ENCODE results near the gene FAM170B. TPM values are rescaled to one million over a fixed set of nuclear protein-coding genes. Genes with fewer than 3 reads are reported as not detected.

Gene FAM170B
- total RNA-seq, 1 experiment from 2014 or later = not detected

DNA sequence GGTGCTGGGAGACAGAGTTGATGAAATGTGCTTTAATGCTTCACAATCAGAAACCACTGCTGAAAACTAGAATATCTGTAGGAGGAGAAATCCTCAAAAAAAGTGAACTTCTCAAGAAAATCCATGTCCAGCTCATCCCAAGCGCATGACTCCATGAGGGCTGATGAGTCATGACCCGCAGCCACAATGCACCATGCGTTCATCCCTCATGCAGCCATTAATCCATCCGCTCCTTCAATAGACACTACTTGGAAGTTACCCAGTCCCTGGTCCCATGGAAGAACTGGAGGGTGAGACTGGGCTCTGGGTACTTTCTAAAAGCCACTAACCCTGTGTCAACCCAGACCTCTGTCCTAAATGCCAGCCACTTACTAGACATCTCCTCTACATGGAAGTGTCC is 29.9 kb upstream of the FAM170B start:
- no peaks in the 10 kb centered on the region for H3K9me3 ChIP-seq (ENCODE audit: insufficient read depth, low read depth)
- no peak for DNase-seq
- H3K9me2 ChIP-seq (ENCODE audit: insufficient read depth) = no peaks in the 10 kb centered on the region
- H4K20me1 ChIP-seq (ENCODE audit: insufficient read depth) = no peaks in the 10 kb centered on the region
- H3K27ac ChIP-seq = no peak overlapping the region
- no peaks in the 10 kb centered on the region for H3K36me3 ChIP-seq (ENCODE audit: low read depth)
- H2AFZ ChIP-seq = no peak overlapping the region
- no peaks in the 10 kb centered on the region for H3F3A ChIP-seq (ENCODE audit: insufficient read depth, low read depth)
- ChIA-PET POLR2A (ENCODE audit: unreplicated experiment) (interaction anchor here (0.5 kb wide), 1 partner anchor 11 kb away, joined by 4 read pairs; no protein-coding TSS in a partner anchor), CTCF (no interaction called here)
- no TSS peak for BruUV-seq (replicated peaks)
- H3K27me3 ChIP-seq (ENCODE audit: insufficient read depth, low read depth) = no peaks in the 10 kb centered on the region
- H3K4me1 ChIP-seq (replicated peaks; ENCODE audit: insufficient read depth) = no peaks in the 10 kb centered on the region
- H3K79me2 ChIP-seq (ENCODE audit: low read depth) = no peaks in the 10 kb centered on the region
- TF ChIP-seq EZH2 (IDR thresholded peaks at IDR 0.05; ENCODE audit: low read depth) = no peak
- TF ChIP-seq, protein P1, sequence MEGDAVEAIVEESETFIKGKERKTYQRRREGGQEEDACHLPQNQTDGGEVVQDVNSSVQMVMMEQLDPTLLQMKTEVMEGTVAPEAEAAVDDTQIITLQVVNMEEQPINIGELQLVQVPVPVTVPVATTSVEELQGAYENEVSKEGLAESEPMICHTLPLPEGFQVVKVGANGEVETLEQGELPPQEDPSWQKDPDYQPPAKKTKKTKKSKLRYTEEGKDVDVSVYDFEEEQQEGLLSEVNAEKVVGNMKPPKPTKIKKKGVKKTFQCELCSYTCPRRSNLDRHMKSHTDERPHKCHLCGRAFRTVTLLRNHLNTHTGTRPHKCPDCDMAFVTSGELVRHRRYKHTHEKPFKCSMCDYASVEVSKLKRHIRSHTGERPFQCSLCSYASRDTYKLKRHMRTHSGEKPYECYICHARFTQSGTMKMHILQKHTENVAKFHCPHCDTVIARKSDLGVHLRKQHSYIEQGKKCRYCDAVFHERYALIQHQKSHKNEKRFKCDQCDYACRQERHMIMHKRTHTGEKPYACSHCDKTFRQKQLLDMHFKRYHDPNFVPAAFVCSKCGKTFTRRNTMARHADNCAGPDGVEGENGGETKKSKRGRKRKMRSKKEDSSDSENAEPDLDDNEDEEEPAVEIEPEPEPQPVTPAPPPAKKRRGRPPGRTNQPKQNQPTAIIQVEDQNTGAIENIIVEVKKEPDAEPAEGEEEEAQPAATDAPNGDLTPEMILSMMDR (conservative IDR thresholded peaks at IDR 0.05) = no peak
- no peak overlapping the region for H3K4me2 ChIP-seq
- H3K4me3 ChIP-seq = no peak overlapping the region
- intact Hi-C loops (cut with micrococcal nuclease; ENCODE audit: unreplicated experiment) = no loop called here

DNA sequence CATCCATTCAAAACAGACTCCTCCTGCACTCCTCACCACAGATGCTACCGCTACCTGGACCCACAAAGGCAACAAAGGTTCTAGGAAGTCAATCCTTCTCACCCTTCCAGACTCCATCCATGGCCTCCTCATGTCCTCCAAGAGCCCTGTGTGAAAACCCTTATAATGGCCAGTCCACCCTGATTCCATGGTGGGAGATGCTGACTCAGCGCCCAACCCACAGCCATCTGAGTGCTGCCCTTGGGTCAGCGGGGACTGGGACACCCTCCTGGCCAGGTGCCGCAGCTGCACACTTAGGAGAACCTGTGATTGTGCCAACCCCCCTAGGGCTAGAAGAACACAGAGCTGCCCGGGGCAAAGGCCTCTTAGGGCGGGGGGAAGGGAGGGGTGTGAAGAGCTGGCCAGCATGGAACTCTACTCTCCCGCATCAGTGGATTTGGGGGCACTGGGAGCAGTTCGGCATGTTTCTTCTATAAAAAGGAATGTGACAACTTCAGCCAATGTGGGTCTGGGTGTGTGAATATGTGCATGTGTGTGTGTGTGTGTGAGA is 29.0 kb upstream of the FAM170B start:
- Histone ChIP-seq H3K27me3 (ENCODE audit: insufficient read depth, low read depth) (no peaks in the 10 kb centered on the region), H3F3A (ENCODE audit: insufficient read depth, low read depth) (no peaks in the 10 kb centered on the region), H3K9me2 (ENCODE audit: insufficient read depth) (no peaks in the 10 kb centered on the region), H3K4me1 (replicated peaks; ENCODE audit: insufficient read depth) (no peaks in the 10 kb centered on the region), H2AFZ (no peak overlapping the region), H4K20me1 (ENCODE audit: insufficient read depth) (no peaks in the 10 kb centered on the region), H3K27ac (no peak overlapping the region), H3K79me2 (ENCODE audit: low read depth) (no peaks in the 10 kb centered on the region), H3K36me3 (ENCODE audit: low read depth) (no peaks in the 10 kb centered on the region), H3K4me3 (no peak overlapping the region), H3K9me3 (ENCODE audit: insufficient read depth, low read depth) (no peaks in the 10 kb centered on the region), H3K4me2 (no peak overlapping the region)
- no TSS peak for BruUV-seq (replicated peaks)
- DNase-seq = no peak
- intact Hi-C loops (cut with micrococcal nuclease; ENCODE audit: unreplicated experiment) = no loop called here
- TF ChIP-seq EZH2 (IDR thresholded peaks at IDR 0.05; ENCODE audit: low read depth) = no peak
- TF ChIP-seq, protein P1 (conservative IDR thresholded peaks at IDR 0.05) = no peak
- ChIA-PET POLR2A (ENCODE audit: unreplicated experiment) (no interaction called here), CTCF (no interaction called here)

DNA sequence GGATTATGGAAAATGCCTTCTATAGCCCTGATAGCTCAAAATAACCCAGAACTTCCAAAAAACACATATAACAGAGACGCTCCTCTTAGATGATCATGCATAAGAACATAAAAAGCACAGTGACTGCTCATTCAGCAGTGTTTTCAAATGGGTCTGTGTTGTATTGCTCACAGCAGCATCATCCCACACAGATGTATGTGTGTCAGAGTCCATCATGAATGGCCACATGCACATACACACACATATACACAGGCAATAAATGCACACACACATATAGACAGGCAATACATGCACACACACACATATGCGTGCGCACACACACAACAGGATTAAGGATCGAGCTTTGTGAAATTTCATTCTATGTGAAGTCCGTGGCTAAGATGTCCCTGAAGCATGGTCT is 28.2 kb upstream of the FAM170B start:
- no peaks in the 10 kb centered on the region for H3K36me3 ChIP-seq (ENCODE audit: low read depth)
- H2AFZ ChIP-seq = no peak overlapping the region
- no peak overlapping the region for H3K4me2 ChIP-seq
- no peaks in the 10 kb centered on the region for H3K9me3 ChIP-seq (ENCODE audit: insufficient read depth, low read depth)
- H3K27ac ChIP-seq = no peak overlapping the region
- H3K27me3 ChIP-seq (ENCODE audit: insufficient read depth, low read depth) = no peaks in the 10 kb centered on the region
- no peaks in the 10 kb centered on the region for H3F3A ChIP-seq (ENCODE audit: insufficient read depth, low read depth)
- intact Hi-C loops (cut with micrococcal nuclease; ENCODE audit: unreplicated experiment) = no loop called here
- H3K9me2 ChIP-seq (ENCODE audit: insufficient read depth) = no peaks in the 10 kb centered on the region
- H3K79me2 ChIP-seq (ENCODE audit: low read depth) = no peaks in the 10 kb centered on the region
- H3K4me3 ChIP-seq = no peak overlapping the region
- no peak for DNase-seq
- ChIA-PET POLR2A (ENCODE audit: unreplicated experiment) (no interaction called here), CTCF (no interaction called here)
- no TSS peak for BruUV-seq (replicated peaks)
- TF ChIP-seq, protein P1 (conservative IDR thresholded peaks at IDR 0.05) = no peak
- no peak for TF ChIP-seq EZH2 (IDR thresholded peaks at IDR 0.05; ENCODE audit: low read depth)
- H3K4me1 ChIP-seq (replicated peaks; ENCODE audit: insufficient read depth) = no peaks in the 10 kb centered on the region
- H4K20me1 ChIP-seq (ENCODE audit: insufficient read depth) = no peaks in the 10 kb centered on the region
